GM18909 (cell line): Measurements from ENCODE around the gene DLG3.

Experiments used
- ATAC-seq: cut with Tn5 transposase; IDR thresholded peaks from one replicate; pipeline ENCODE4 v1.9.1; 2021; ENCODE audit warnings: mild to moderate bottlenecking; ENCODE audit not compliant: unreplicated experiment, poor library complexity

The DLG3 gene

GRCh38 chrX:70476166-70476933 lies 31.7 kb downstream of the DLG3 start:
- no peak for ATAC-seq

- ATAC-seq: no peak
Measured at GRCh38 chrX:70476934-70477733, 32.5 kb downstream of the DLG3 start.

- ATAC-seq: no peak
Measured at GRCh38 chrX:70477734-70478075, 33.1 kb downstream of the DLG3 start.

DNA sequence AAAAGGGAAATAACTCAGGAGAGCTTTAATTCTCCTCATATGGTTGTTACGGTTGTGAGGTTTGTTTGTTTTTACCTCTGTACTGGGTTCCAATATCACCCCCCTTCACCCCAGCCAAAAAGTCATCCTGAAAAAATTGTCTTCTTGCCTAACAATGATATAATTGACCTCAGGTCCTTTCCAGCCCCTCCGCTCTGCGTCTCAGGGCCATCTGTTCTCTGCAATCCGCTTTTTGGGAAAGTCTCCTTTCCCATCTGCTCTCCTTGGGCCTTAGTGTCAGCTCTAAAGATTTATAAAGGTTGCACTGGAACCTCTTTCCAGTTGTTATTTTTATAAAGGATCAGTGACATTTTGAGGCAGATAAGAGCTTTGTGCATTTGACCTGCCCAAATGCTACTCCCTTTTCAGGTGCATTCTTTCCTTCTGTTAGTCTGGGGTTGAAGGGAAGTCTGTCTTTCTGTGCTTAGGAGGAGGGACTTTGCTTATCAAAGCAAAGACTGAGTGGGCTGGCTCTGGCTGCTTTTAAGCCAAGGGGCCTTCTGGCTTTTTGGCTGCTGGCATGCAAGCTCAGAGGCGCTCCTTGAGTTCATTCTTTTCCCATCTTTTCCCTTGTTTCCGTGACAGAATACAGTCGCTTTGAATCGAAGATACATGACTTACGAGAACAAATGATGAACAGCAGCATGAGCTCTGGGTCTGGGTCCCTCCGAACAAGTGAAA lies 34.1 kb downstream of the DLG3 start:
- ATAC-seq: no peak

- no peak for ATAC-seq
Measured at GRCh38 chrX:70479247-70479921, 34.7 kb downstream of the DLG3 start.

DNA sequence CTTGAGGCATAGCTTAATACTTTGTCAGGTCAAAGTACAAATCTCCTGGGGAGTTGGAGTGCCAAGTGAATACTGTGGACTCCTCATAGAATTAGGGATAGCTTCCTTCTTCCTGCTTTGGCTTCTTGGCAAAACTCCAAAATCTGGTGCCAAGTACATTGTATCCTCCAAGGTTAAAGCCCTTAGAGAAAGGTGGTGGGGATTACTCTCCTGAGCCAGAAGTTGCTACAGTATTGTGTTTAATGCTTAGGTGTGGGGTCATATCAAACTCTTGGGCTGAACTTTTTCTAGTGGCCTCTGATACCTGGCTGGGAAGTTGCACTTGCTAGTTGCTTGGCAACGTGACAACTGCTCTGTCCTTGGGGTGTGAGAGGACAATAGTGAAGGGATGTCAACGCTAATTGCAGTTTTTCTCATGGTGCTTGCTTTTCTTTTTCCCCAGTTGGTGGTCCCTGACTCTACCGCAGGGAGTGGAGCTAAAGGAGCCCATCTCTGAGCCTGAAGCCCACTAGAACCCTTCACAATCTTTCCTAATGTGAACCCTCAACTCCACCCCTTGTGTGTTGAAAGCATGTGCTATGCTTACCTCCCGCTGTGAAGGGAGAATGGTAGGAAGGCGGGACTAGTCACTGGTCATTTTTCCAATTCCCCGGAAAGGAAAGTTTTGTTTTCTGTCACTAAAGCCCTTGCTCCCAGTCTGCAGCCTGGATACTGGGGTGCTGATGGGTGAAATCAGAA lies 35.5 kb downstream of the DLG3 start:
- no peak for ATAC-seq

DNA sequence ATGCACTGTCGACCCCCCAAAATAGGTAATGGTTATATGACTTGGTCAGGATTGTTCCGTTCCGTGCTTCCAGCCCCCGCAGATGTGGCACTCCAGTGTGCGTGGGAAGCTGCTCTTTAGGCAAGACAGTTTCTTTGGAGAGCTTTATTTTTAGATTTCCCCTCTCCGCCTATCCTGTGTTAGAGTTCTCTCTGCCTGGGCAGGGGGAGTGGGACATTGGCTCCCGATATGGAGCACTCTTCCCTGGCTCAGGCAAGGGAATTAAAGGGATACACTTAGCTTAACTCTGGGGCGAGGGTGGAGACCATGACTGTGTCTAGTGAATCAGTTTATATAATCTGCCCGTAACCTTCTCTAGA lies 36.0 kb downstream of the DLG3 start:
- ATAC-seq: no peak

DNA sequence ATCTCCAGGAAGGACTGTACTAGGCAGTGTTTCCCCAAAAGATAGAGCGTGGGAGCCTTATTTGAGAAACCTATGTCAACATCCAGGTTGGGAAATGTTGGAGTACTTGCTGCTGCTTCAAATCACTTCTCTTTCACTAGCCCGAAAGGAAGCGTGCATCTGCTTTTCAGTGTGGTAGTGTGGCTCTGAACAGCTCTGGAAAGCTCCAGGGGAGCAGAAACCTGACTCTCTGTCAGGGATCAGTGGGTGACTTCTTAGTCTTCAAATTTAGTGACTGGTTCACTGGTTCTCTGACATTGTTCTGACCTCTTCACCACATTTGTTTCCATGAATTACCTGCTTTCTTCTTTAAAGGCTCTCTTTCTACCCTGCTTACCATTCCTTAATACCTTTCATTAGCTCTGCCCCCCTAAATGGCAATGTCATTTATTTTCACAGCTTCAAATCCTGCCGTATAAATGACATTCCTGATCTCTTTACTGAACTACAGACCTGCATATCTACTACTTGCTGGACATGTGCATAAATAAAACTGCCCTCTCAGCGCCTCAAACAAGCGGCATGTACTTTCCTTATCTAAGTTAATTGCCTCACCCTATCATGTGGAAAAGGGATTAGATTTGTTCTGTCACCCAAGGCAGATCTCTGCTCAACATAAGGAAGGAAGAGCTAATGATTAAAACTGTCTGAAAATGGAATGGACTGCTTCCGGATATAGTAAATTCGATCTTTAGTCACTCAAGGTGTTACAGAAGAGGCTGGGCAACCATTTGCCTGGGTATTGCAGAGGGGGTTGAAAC lies 37.0 kb downstream of the DLG3 start:
- ATAC-seq: no peak

DNA sequence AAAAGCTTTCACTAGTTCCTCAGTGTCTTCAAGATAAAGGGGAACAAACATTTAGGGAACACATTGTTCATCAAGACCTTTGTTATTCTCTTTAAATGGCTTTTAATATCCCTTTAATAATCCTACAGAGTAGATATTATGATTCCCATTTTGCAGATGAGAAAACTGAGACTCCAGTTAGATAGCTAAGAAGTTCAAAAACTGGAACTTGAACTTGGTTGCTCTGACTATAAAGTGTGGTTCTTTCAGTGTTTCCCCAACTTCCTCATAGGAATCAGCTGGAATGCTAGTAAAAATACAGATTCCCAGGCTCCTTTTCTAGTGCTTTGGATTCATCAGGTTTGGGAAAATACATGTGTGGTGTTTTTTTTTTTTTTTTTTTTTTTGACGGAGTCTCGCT lies 37.7 kb downstream of the DLG3 start:
- ATAC-seq: no peak

- ATAC-seq: no peak
Measured at GRCh38 chrX:70485466-70485865, 40.8 kb downstream of the DLG3 start.

- no peak for ATAC-seq
Measured at GRCh38 chrX:70488856-70489255, 44.2 kb downstream of the DLG3 start.

DNA sequence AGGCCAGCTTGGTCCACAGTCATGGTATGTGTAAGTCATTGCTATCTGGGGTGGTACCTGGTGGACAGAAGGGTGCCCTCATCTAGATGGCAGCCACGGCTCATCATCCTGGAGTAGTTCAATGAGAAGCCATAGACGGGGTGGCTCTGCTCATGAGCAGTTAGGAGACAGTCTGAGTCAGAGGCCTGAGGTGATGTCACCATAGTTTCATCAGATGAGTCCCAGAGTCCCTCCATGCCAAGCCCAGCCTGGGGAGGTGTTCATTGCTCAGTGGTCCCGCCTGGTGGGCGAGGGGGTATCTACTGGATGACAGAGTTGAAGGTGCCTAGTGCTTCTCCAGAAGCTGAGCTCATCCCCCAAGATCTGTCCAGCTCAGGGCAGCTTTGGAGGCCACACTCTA lies 49.8 kb downstream of the DLG3 start:
- no peak for ATAC-seq

DNA sequence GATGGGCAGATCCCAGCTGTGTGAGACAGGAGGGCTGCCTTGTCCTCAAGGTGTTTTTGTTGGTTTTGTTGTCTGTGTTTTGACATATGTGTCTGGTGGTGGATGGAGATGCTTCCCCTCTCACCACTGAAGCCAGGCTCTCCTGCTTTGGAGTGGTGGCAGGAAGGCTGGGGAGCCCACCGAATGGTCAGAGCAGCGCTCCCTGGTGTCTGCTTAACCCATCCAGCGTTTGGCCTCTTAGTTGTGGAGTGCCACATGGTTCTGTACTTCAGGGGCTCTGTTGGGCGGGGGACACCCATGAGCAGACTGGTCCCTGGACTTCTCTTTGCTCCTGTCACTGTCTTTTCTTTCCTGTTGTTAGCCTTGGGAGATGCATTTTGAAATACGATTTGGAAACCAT lies 51.9 kb downstream of the DLG3 start:
- ATAC-seq: no peak

GRCh38 chrX:70497026-70497425 lies 52.4 kb downstream of the DLG3 start:
- ATAC-seq: no peak

GRCh38 chrX:70498129-70498528 lies 53.5 kb downstream of the DLG3 start:
- no peak for ATAC-seq

DNA sequence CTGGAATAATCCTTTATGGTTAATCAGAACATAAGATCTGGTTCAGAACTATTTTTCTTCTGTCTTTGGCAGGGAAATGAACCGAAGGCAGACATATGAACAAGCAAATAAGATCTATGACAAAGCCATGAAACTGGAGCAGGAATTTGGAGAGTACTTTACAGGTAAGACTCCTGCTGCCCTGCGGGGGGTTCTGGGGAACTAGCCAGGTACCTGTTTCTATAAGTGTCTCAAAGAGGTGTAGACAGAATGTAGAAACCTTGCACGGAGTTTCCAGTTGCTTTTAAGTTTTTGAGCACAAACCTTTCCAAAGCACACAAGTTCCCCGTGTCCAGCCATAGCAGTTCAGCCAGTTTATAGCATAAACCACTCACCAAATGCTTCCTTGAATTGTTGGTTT lies 56.2 kb downstream of the DLG3 start:
- ATAC-seq: no peak

GRCh38 chrX:70504772-70505450 lies 60.3 kb downstream of the DLG3 start:
- ATAC-seq: no peak

DNA sequence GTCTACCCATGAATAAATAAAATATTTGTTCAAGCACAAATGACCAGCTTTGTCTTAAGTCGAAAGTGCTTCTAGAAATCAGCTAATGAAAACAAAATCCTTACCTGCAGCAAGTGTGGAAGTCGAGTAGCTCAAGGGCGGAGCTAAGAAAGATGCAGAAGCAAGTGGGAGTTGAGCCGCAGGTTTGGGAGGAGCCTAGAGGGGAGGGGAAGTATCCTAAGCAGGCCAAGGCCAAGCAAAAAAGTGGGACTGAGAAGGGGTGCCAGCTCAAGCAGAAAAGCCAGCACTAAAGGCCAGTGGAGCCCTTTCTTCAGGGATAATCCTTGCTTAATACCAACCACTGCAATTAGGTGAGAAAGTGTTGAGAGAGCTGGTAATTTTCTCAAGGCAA lies 60.8 kb downstream of the DLG3 start:
- ATAC-seq: no peak
